ENCODE results near the gene ZDHHC5. TPM values are rescaled to one million over a fixed set of nuclear protein-coding genes. Genes with fewer than 3 reads are reported as not detected.

The ZDHHC5 gene
- total RNA-seq, 1 experiment from 2014 or later = 80.6 TPM

GRCh38 chr11:57634311-57634710, 33.6 kb upstream of the ZDHHC5 start:
- ChIA-PET POLR2A (interaction anchor here (0.5 kb wide), 1 partner anchor 8 kb away, joined by 3 read pairs; no protein-coding TSS in a partner anchor), CTCF (interaction anchor here (0.7 kb wide), 1 partner anchor 86 kb away, joined by 3 read pairs; no protein-coding TSS in a partner anchor)
- intact Hi-C loops (cut with micrococcal nuclease; ENCODE audit: unreplicated experiment) = no loop called here
- no peak overlapping the region for H3K27ac ChIP-seq (ENCODE audit: low read length)
- no peaks in the 10 kb centered on the region for H3K36me3 ChIP-seq (ENCODE audit: control insufficient read depth, insufficient read depth, low read length)
- DNase-seq (ENCODE audit: low read depth, low spot score) (no peak), ATAC-seq (no peak)
- H3K27me3 ChIP-seq (ENCODE audit: control insufficient read depth, insufficient read depth, low read length) = peaks cover 3% of the 10 kb centered on the region; the same call in 1 of the 2 replicates
- in situ Hi-C loops (cut with HindIII; ENCODE audit: low pct_unique_long_range_greater_than_20kb, low sequenced_read_pairs) = no loop called here
- TF ChIP-seq CTCF (IDR thresholded peaks at IDR 0.05) (no peak), REST (IDR thresholded peaks at IDR 0.05; ENCODE audit: insufficient read depth in 1 of 2, low read depth in 2 of 2, low read length in 1 of 2) (no peak)
- no peaks in the 10 kb centered on the region for H3K9me3 ChIP-seq (ENCODE audit: control insufficient read depth, insufficient read depth, low read depth, low read length)
- no peak overlapping the region for H3K4me3 ChIP-seq (ENCODE audit: low read depth in 2 of 2, low read length in 2 of 2)
- BruUV-seq (replicated peaks) = no TSS peak
- H3K4me1 ChIP-seq (ENCODE audit: control insufficient read depth, insufficient read depth, low read length) = peaks cover 6% of the 10 kb centered on the region

GRCh38 chr11:57635246-57635645, 32.7 kb upstream of the ZDHHC5 start:
- in situ Hi-C loops (cut with HindIII; ENCODE audit: low pct_unique_long_range_greater_than_20kb, low sequenced_read_pairs) = no loop called here
- Histone ChIP-seq H3K9me3 (ENCODE audit: control insufficient read depth, insufficient read depth, low read depth, low read length) (no peaks in the 10 kb centered on the region), H3K27me3 (ENCODE audit: control insufficient read depth, insufficient read depth, low read length) (peaks cover 3% of the 10 kb centered on the region; the same call in 1 of the 2 replicates), H3K36me3 (ENCODE audit: control insufficient read depth, insufficient read depth, low read length) (no peaks in the 10 kb centered on the region), H3K27ac (ENCODE audit: low read length) (no peak overlapping the region), H3K4me3 (ENCODE audit: low read depth in 2 of 2, low read length in 2 of 2) (no peak overlapping the region), H3K4me1 (ENCODE audit: control insufficient read depth, insufficient read depth, low read length) (peaks cover 15% of the 10 kb centered on the region)
- no peak for DNase-seq (ENCODE audit: low read depth, low spot score)
- intact Hi-C loops (cut with micrococcal nuclease; ENCODE audit: unreplicated experiment) = no loop called here
- POLR2A ChIA-PET = no interaction called here
- TF ChIP-seq CTCF (IDR thresholded peaks at IDR 0.05) = no peak
- no peak for TF ChIP-seq POLR2AphosphoS5 (IDR thresholded peaks at IDR 0.05; ENCODE audit: low read depth, low read length)
- TF ChIP-seq REST (IDR thresholded peaks at IDR 0.05; ENCODE audit: insufficient read depth in 1 of 2, low read depth in 2 of 2, low read length in 1 of 2) = no peak
- no peak for TF ChIP-seq TCF7L2 (IDR thresholded peaks at IDR 0.05; ENCODE audit: low read depth, low read length)
- TF ChIP-seq SIN3A (IDR thresholded peaks at IDR 0.05; ENCODE audit: borderline replicate concordance, insufficient read depth, low read depth, low read length) = no peak
- ATAC-seq = no peak
- CTCF ChIA-PET = no interaction called here
- BruUV-seq (replicated peaks) = no TSS peak
